Activated CD8-positive, alpha-beta memory T cell treated with anti-CD3 and anti-CD28 coated beads, Interleukin-2, amount 50 U/mL, for 1 hour (primary cell): ENCODE data around the gene EMP1.

Experiments
- DNase-seq: peaks from one replicate; pipeline ENCODE4 v3.0.0-alpha.2; 2020; ENCODE audit errors: extremely low read depth

Gene EMP1

GRCh38 chr12:13173012-13173932, 23.3 kb upstream of the EMP1 start:
- DNase-seq: no peak

- DNase-seq: no peak
Observed at GRCh38 chr12:13175499-13175898, 21.0 kb upstream of the EMP1 start.

GRCh38 chr12:13176256-13176655, 20.3 kb upstream of the EMP1 start:
- no peak for DNase-seq

GRCh38 chr12:13177373-13177772, 19.2 kb upstream of the EMP1 start:
- no peak for DNase-seq

- DNase-seq: no peak
Observed at GRCh38 chr12:13177906-13178305, 18.6 kb upstream of the EMP1 start.

GRCh38 chr12:13178568-13179210, 17.8 kb upstream of the EMP1 start:
- no peak for DNase-seq

- peak; percentile 21 for DNase-seq
Observed at GRCh38 chr12:13179211-13180074, 17.1 kb upstream of the EMP1 start.

GRCh38 chr12:13181375-13182070, 15.0 kb upstream of the EMP1 start:
- no peak for DNase-seq

GRCh38 chr12:13182881-13183280, 13.6 kb upstream of the EMP1 start:
- no peak for DNase-seq

GRCh38 chr12:13183620-13184019, 12.9 kb upstream of the EMP1 start:
- DNase-seq: no peak

- no peak for DNase-seq
Observed at GRCh38 chr12:13186302-13186701, 10.2 kb upstream of the EMP1 start.

GRCh38 chr12:13187399-13187798, 9.1 kb upstream of the EMP1 start:
- DNase-seq: no peak

- no peak for DNase-seq
Observed at GRCh38 chr12:13189264-13189663, 7.3 kb upstream of the EMP1 start.

GRCh38 chr12:13190275-13190674, 6.3 kb upstream of the EMP1 start:
- DNase-seq: no peak

GRCh38 chr12:13192719-13193118, 3.8 kb upstream of the EMP1 start:
- DNase-seq: no peak

GRCh38 chr12:13193505-13194231, 2.9 kb upstream of the EMP1 start:
- no peak for DNase-seq

- no peak for DNase-seq
Observed at GRCh38 chr12:13194401-13195110, 2.0 kb upstream of the EMP1 start.

- DNase-seq: no peak
Observed at GRCh38 chr12:13195250-13195649, 1.3 kb upstream of the EMP1 start.

- no peak for DNase-seq
Observed at GRCh38 chr12:13195785-13196129, 769 bp upstream of the EMP1 start.

- DNase-seq: no peak
Observed at GRCh38 chr12:13197032-13197431, 506 bp downstream of the EMP1 start.
